MCF 10A (cell line): ENCODE data around the gene FHL3. TPM values are rescaled to one million over a fixed set of nuclear protein-coding genes. Genes with fewer than 3 reads are reported as not detected.

Experiments used
- BruUV-seq: library from RNA; stranded (reverse); fragments of 400-500 nt; replicated peaks from 2 replicates; lab custom pipeline; 2021; lab: Mats Ljungman, UMichigan
- CTCF ChIA-PET: fragments of 300-600 bp; sonication (Branson Sonifier 250); formaldehyde crosslinking; extraction: SDS; loops from one replicate; lab custom pipeline; 2021; ENCODE audit warnings: antibody characterized with exemption, inconsistent platforms; lab: Yijun Ruan, JAX
- POLR2A ChIA-PET: fragments of 300-600, 350-650 bp; sonication (Branson Sonifier 250); formaldehyde crosslinking; extraction: SDS; loops from one replicate; lab custom pipeline; 2020; ENCODE audit warnings: antibody characterized with exemption, inconsistent platforms; lab: Yijun Ruan, JAX
- DNase-seq: peaks from one replicate; pipeline ENCODE4 v3.0.0-alpha.2; 2018; ENCODE audit not compliant: unreplicated experiment
- H3K27ac Mint-ChIP-seq: one replicate; pipeline ENCODE4 v1.8.0; 2022; ENCODE audit warnings: mild to moderate bottlenecking, low read depth, mixed read lengths; ENCODE audit not compliant: unreplicated experiment
- H3K27me3 Mint-ChIP-seq: one replicate; pipeline ENCODE4 v1.8.0; 2022; ENCODE audit warnings: mixed read lengths; ENCODE audit not compliant: insufficient read depth, unreplicated experiment
- H3K36me3 Mint-ChIP-seq: one replicate; pipeline ENCODE4 v1.8.0; 2022; ENCODE audit warnings: mild to moderate bottlenecking, moderate library complexity, mixed read lengths; ENCODE audit not compliant: insufficient read depth, unreplicated experiment
- H3K4me1 Mint-ChIP-seq: one replicate; pipeline ENCODE4 v1.8.0; 2022; ENCODE audit warnings: mixed read lengths; ENCODE audit not compliant: insufficient read depth, unreplicated experiment
- H3K4me3 Mint-ChIP-seq: one replicate; pipeline ENCODE4 v1.8.0; 2022; ENCODE audit warnings: mild to moderate bottlenecking, moderate library complexity, mixed read lengths; ENCODE audit not compliant: unreplicated experiment
- H3K9me3 Mint-ChIP-seq: one replicate; pipeline ENCODE4 v1.8.0; 2022; ENCODE audit warnings: mixed read lengths; ENCODE audit not compliant: unreplicated experiment
- CTCF ChIP-seq: fragments of 200-600 bp; IDR thresholded peaks from one replicate; pipeline ENCODE4 v1.8.0; 2022; ENCODE audit warnings: antibody characterized with exemption, mild to moderate bottlenecking; ENCODE audit not compliant: unreplicated experiment
- intact Hi-C: fragments of 100-400 bp; cut with micrococcal nuclease; formaldehyde crosslinking; loops from 2 replicates; pipeline ENCODE4 v1.14.1; 2022
- total RNA-seq: library from RNA; stranded (reverse); gene quantifications from 2 replicates; pipeline ENCODE4 v1.2.3, GENCODE V29; 2022

The FHL3 gene
- total RNA-seq, 1 experiment from 2014 or later, result 18.8 TPM

- H3K36me3 Mint-ChIP-seq, result peaks cover 50% of the 10 kb centered on the region
- CTCF ChIA-PET, result interaction anchor here (0.6 to 8.9 kb wide), 8 partner anchors 12 to 821 kb away, joined by 3 to 58 read pairs (median 4); partner anchors contain the start of genes CDCA8 and SF3A3
- POLR2A ChIA-PET, result interaction anchor here (0.6 to 4.8 kb wide), 6 partner anchors 11 to 537 kb away, joined by 3 to 42 read pairs (median 8); partner anchors contain the start of genes POU3F1 and SF3A3
- peak overlapping the region; percentile 97 for H3K4me3 Mint-ChIP-seq
- no peak for DNase-seq
- peaks cover 15% of the 10 kb centered on the region for H3K4me1 Mint-ChIP-seq
- intact Hi-C loops, result no loop called here
- H3K27me3 Mint-ChIP-seq, result no peaks in the 10 kb centered on the region
- BruUV-seq, result no TSS peak
- TF ChIP-seq CTCF, result no peak
- no peaks in the 10 kb centered on the region for H3K9me3 Mint-ChIP-seq
- peak overlapping the region; percentile 99 for H3K27ac Mint-ChIP-seq
Measured at GRCh38 chr1:38014171-38014570, 8.9 kb upstream of the FHL3 start.

GRCh38 chr1:38013227-38013622, 7.9 kb upstream of the FHL3 start:
- H3K9me3 Mint-ChIP-seq, result no peaks in the 10 kb centered on the region
- H3K4me3 Mint-ChIP-seq, result peak overlapping the region; percentile 97
- no peaks in the 10 kb centered on the region for H3K27me3 Mint-ChIP-seq
- H3K36me3 Mint-ChIP-seq, result peaks cover 42% of the 10 kb centered on the region
- CTCF ChIA-PET, result interaction anchor here (0.6 to 8.9 kb wide), 11 partner anchors 9 to 822 kb away, joined by 3 to 58 read pairs (median 4); partner anchors contain the start of gene SF3A3
- TF ChIP-seq CTCF, result no peak
- peaks cover 20% of the 10 kb centered on the region for H3K4me1 Mint-ChIP-seq
- intact Hi-C loops, result no loop called here
- no peak for DNase-seq
- no TSS peak for BruUV-seq
- POLR2A ChIA-PET, result interaction anchor here (0.6 to 4.8 kb wide), 12 partner anchors 12 to 859 kb away, joined by 3 to 42 read pairs (median 4); partner anchors contain the start of genes MYCBP, POU3F1, RRAGC and SF3A3
- peak overlapping the region; percentile 99 for H3K27ac Mint-ChIP-seq

GRCh38 chr1:38012363-38013226, 7.3 kb upstream of the FHL3 start, which contains the start of gene UTP11:
TSS of gene UTP11 (plus strand) at chr1:38012734. CDS start at chr1:38012803, 69 bp downstream.
- CTCF ChIA-PET, result interaction anchor here (0.6 to 8.9 kb wide), 15 partner anchors 8 to 824 kb away, joined by 3 to 58 read pairs (median 4); partner anchors contain the start of gene SF3A3
- no peak for TF ChIP-seq CTCF
- peak; percentile 100 for DNase-seq
- Mint-ChIP-seq H3K9me3 (no peaks in the 10 kb centered on the region), H3K4me3 (peak within 1 kb of the TSS; percentile 97), H3K36me3 (peaks cover 36% of the 10 kb centered on the region), H3K27me3 (no peaks in the 10 kb centered on the region), H3K27ac (peak within 1 kb of the TSS; percentile 99), H3K4me1 (peaks cover 20% of the 10 kb centered on the region)
- TSS peak; percentile 63 for BruUV-seq
- POLR2A ChIA-PET, result interaction anchor here (0.6 to 4.8 kb wide), 19 partner anchors 11 to 1549 kb away, joined by 3 to 42 read pairs (median 4); partner anchors contain the start of genes MRPS15, MTF1, MYCBP and NDUFS5
- intact Hi-C loops, result no loop called here

GRCh38 chr1:38009841-38010180, 4.5 kb upstream of the FHL3 start:
- Mint-ChIP-seq H3K36me3 (peaks cover 12% of the 10 kb centered on the region), H3K4me3 (no peak overlapping the region), H3K9me3 (no peaks in the 10 kb centered on the region), H3K27ac (peak overlapping the region; percentile 94), H3K27me3 (no peaks in the 10 kb centered on the region), H3K4me1 (peaks cover 20% of the 10 kb centered on the region)
- CTCF ChIA-PET, result interaction anchor here (0.6 to 8.9 kb wide), 7 partner anchors 10 to 1792 kb away, joined by 3 to 58 read pairs (median 5); partner anchors contain the start of gene SF3A3
- intact Hi-C loops, result no loop called here
- TF ChIP-seq CTCF, result no peak
- no TSS peak for BruUV-seq
- DNase-seq, result no peak
- POLR2A ChIA-PET, result interaction anchor here (1.3 to 2.8 kb wide), 6 partner anchors 11 to 148 kb away, joined by 4 to 26 read pairs (median 5); partner anchors contain the start of gene SF3A3
